Left ventricle myocardium superior (tissue), 1 donor: ENCODE results near the gene ZNF879. TPM values are rescaled to one million over a fixed set of nuclear protein-coding genes. Genes with fewer than 3 reads are reported as not detected.
A peak's percentile ranks its signal among the peaks of the same experiment; 100 is the strongest.

Experiments used
- ATAC-seq: fragments of 200-7000 bp; cut with Tn5 transposase; one replicate; pipeline ENCODE4 v1.9.1; 2020; ENCODE audit warnings: mild to moderate bottlenecking, moderate library complexity
- DNase-seq: peaks from one replicate; pipeline ENCODE4 v3.0.0-alpha.2; 2020
- intact Hi-C: fragments of 100-400 bp; cut with micrococcal nuclease; formaldehyde crosslinking; loops from one replicate; pipeline ENCODE4 v1.11.0; 2022
- long read RNA-seq: library from polyadenylated mRNA; unstranded; transcript quantifications from one replicate; pipeline ENCODE4 v2.0.0, GENCODE V29; 2021
- total RNA-seq: library from RNA; stranded (reverse); fragmentation: NEBNext Ultra II Directional; extraction: Animal tissue kit (Norgen Biotek cat#: 25700); gene quantifications from one replicate; pipeline ENCODE4 v1.2.1, GENCODE V29; 2021
- donor health status: DM: no; HTN: yes; CAD: no; lungs with severe emphysema.

Gene ZNF879
- total RNA-seq = 4.6 TPM
- long read RNA-seq, transcript ZNF879-201 (5 exons, 3,304 nt) = major isoform, 6 of 10 reads
- long read RNA-seq, partial matches to known transcripts = 0 of 10 reads
- long read RNA-seq, other reads (novel, unspliced or antisense) = 4 of 10 reads

- peak; percentile 96 for DNase-seq
- intact Hi-C loops = no loop called here
These were observed at the start of gene ZNF879 for GRCh38 chr5:179023528-179024189. ZNF879 (plus strand) TSS chr5:179023804; CDS start chr5:179025005, 1,201 bp downstream.

GRCh38 chr5:178981381-178981780 lies 42.2 kb upstream of the ZNF879 start:
- intact Hi-C loops = no loop called here
- ATAC-seq = no peak
- DNase-seq = no peak

More at GRCh38 chr5:179023528-179024189, at the start of gene ZNF879:
- ATAC-seq = peak; percentile 99

GRCh38 chr5:178982941-178983340 lies 40.7 kb upstream of the ZNF879 start:
- intact Hi-C loops = no loop called here
- DNase-seq = no peak
- no peak for ATAC-seq

GRCh38 chr5:178983728-178984127 lies 39.9 kb upstream of the ZNF879 start:
- intact Hi-C loops = no loop called here
- DNase-seq = no peak
- ATAC-seq = no peak

- ATAC-seq = no peak
- intact Hi-C loops = no loop called here
- no peak for DNase-seq
These were observed 39.2 kb upstream of the ZNF879 start for GRCh38 chr5:178984145-178985072.

- no peak for ATAC-seq
- intact Hi-C loops = no loop called here
- no peak for DNase-seq
These were observed 37.2 kb upstream of the ZNF879 start for GRCh38 chr5:178986326-178986960.

GRCh38 chr5:178988436-178989220 lies 35.0 kb upstream of the ZNF879 start:
- DNase-seq = no peak
- intact Hi-C loops = no loop called here
- no peak for ATAC-seq

GRCh38 chr5:178989311-178989710 lies 34.3 kb upstream of the ZNF879 start:
- DNase-seq (no peak), ATAC-seq (no peak)
- intact Hi-C loops = no loop called here

GRCh38 chr5:178990491-178990890 lies 33.1 kb upstream of the ZNF879 start:
- intact Hi-C loops = no loop called here
- ATAC-seq = no peak
- DNase-seq = no peak

GRCh38 chr5:178991190-178992145 lies 32.1 kb upstream of the ZNF879 start:
- intact Hi-C loops = no loop called here
- no peak for DNase-seq
- ATAC-seq = no peak

GRCh38 chr5:178992291-178992895 lies 31.2 kb upstream of the ZNF879 start:
- ATAC-seq (no peak), DNase-seq (no peak)
- intact Hi-C loops = no loop called here

GRCh38 chr5:178993236-178993765 lies 30.3 kb upstream of the ZNF879 start:
- ATAC-seq = no peak

GRCh38 chr5:178993955-178994579 lies 29.5 kb upstream of the ZNF879 start:
- no peak for DNase-seq
- ATAC-seq = no peak
- intact Hi-C loops = no loop called here

More at GRCh38 chr5:178993236-178993765, 30.3 kb upstream of the ZNF879 start:
- intact Hi-C loops = no loop called here
- no peak for DNase-seq

- intact Hi-C loops = no loop called here
- DNase-seq (no peak), ATAC-seq (no peak)
These were observed 28.8 kb upstream of the ZNF879 start, which contains the start of gene GRM6 for GRCh38 chr5:178994580-178995340. GRM6 (minus strand) TSS chr5:178995320; CDS start chr5:178994944, 376 bp downstream.

- intact Hi-C loops = no loop called here
- ATAC-seq = no peak
- no peak for DNase-seq
These were observed 28.3 kb upstream of the ZNF879 start for GRCh38 chr5:178995341-178995690.

GRCh38 chr5:178996156-178996555 lies 27.4 kb upstream of the ZNF879 start:
- DNase-seq (no peak), ATAC-seq (no peak)
- intact Hi-C loops = no loop called here
